CD4-positive, alpha-beta T cell (primary cell): Measurements from ENCODE around the gene MYO9A. TPM values are rescaled to one million over a fixed set of nuclear protein-coding genes. Genes with fewer than 3 reads are reported as not detected.
"Not testable (repeated sequence)": the region's sequence is repeated elsewhere in the genome, so short reads cannot be mapped to it uniquely, and the experiment has no call there.

Experiments
- ATAC-seq: fragments of 200-7000 bp; cut with Tn5 transposase; one replicate; pipeline ENCODE4 v1.10.0; 2022; ENCODE audit warnings: mild to moderate bottlenecking; ENCODE audit not compliant: poor library complexity
- CTCF ChIA-PET: fragments of 350-600 bp; sonication (Branson Sonifier 250); formaldehyde crosslinking; loops from one replicate; lab custom pipeline; 2021; ENCODE audit warnings: antibody characterized with exemption, inconsistent platforms; lab: Charles Lee
- POLR2A ChIA-PET: fragments of 350-600 bp; sonication (Branson Sonifier 250); formaldehyde crosslinking; loops from one replicate; lab custom pipeline; 2021; ENCODE audit warnings: antibody characterized with exemption, inconsistent platforms; lab: Charles Lee
- DNase-seq, 14 experiments: peaks; one replicate each; pipeline ENCODE4 v3.0.0-alpha.2; 2013 to 2020; ENCODE audit warnings: mixed read lengths in 2 of 14
- H3K27ac ChIP-seq, 2 donors: one replicate each; pipeline versions ENCODE4 v1.5.1 to v1.7.0; 2013; ENCODE audit warnings: low read length in 2 of 2, low read depth in 1 of 2, mild to moderate bottlenecking in 1 of 2
- H3K27me3 ChIP-seq, 2 experiments: 1 replicate in 1 of 2; 2 replicates in 1 of 2; pipeline versions ENCODE4 v1.6.1 to v1.7.0; 2013; ENCODE audit warnings: low read length in 2 of 2, control low read depth in 1 of 2, mild to moderate bottlenecking in 1 of 2, moderate library complexity in 1 of 2; ENCODE audit not compliant: insufficient read depth in 2 of 2, control insufficient read depth in 1 of 2
- H3K36me3 ChIP-seq: one replicate; pipeline ENCODE4 v1.6.1; 2013; ENCODE audit warnings: low read length, control low read depth; ENCODE audit not compliant: insufficient read depth
- H3K4me1 ChIP-seq: one replicate; pipeline ENCODE4 v1.6.1; 2013; ENCODE audit warnings: low read length, control low read depth; ENCODE audit not compliant: insufficient read depth
- H3K4me3 ChIP-seq: one replicate; pipeline ENCODE4 v1.5.1; 2013; ENCODE audit warnings: mild to moderate bottlenecking, low read length, moderate library complexity
- H3K9me3 ChIP-seq, 2 experiments: 1 replicate in 1 of 2; 2 replicates in 1 of 2; pipeline versions ENCODE4 v1.6.1 to v1.7.0; 2013; ENCODE audit warnings: low read length in 2 of 2, mild to moderate bottlenecking in 2 of 2, control low read depth in 1 of 2, moderate library complexity in 1 of 2; ENCODE audit not compliant: control insufficient read depth in 1 of 2, insufficient read depth in 1 of 2
- H3K27ac Mint-ChIP-seq: one replicate; pipeline ENCODE4 v1.8.0; 2020; ENCODE audit warnings: mixed read lengths
- H3K27me3 Mint-ChIP-seq: one replicate; pipeline ENCODE4 v1.8.0; 2021; ENCODE audit warnings: mixed read lengths
- H3K36me3 Mint-ChIP-seq: one replicate; pipeline ENCODE4 v1.8.0; 2021; ENCODE audit warnings: low read depth, mixed read lengths
- H3K4me1 Mint-ChIP-seq: one replicate; pipeline ENCODE4 v1.8.0; 2021; ENCODE audit warnings: low read depth, mixed read lengths
- H3K4me3 Mint-ChIP-seq: one replicate; pipeline ENCODE4 v1.8.0; 2020; ENCODE audit warnings: mild to moderate bottlenecking, mixed read lengths
- H3K9me3 Mint-ChIP-seq: one replicate; pipeline ENCODE4 v1.8.0; 2020; ENCODE audit warnings: mixed read lengths
- intact Hi-C, 2 experiments: fragments of 100-400 bp; cut with DNase I in 1 of 2; cut with micrococcal nuclease in 1 of 2; formaldehyde crosslinking; loops; one replicate each; pipeline versions ENCODE4 v1.15.1 to v1.9.0; 2023 to 2025; cut with DNase I, micrococcal nuclease
- total RNA-seq, 174 experiments: library from RNA in 2 of 174; stranded (reverse) in 2 of 174; gene quantifications; one replicate each; pipeline ENCODE4 v1.2.3 and lab custom pipeline; 2021 to 2026
- TF ChIP-seq, protein P1 (sequence below): fragments of 200-600 bp; IDR thresholded peaks from one replicate; pipeline ENCODE4 v1.8.0; 2022; ENCODE audit warnings: antibody characterized with exemption, mild to moderate bottlenecking

MYO9A gene
- total RNA-seq, 2 experiments from 2014 or later = 23.4 to 29.1 TPM

DNA sequence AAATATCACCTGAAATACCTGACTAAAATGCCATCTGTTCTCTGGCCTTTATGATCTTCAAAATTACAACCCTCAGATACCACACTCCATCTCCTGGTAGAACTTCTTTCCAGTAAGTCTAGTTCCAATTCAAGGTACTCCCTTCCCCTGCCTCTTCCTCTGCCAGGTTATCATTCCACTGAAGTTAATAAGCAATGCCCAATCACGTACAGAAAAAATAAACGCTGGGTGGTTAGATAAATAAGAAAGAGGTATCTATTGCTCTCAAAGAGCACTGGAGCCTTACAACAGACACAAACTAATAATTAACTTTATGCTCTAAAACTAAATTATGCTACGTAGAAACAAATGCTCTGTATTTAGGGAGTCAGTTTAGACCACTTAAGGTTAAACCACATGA, 112.5 kb downstream of the MYO9A start:
- no peak overlapping the region for H3K4me3 ChIP-seq
- ChIA-PET POLR2A (no interaction called here), CTCF (no interaction called here)
- intact Hi-C loops = no loop called here
- no peak overlapping the region for H3K27ac ChIP-seq
- no peaks in the 10 kb centered on the region for H3K4me1 ChIP-seq
- TF ChIP-seq, protein P1, sequence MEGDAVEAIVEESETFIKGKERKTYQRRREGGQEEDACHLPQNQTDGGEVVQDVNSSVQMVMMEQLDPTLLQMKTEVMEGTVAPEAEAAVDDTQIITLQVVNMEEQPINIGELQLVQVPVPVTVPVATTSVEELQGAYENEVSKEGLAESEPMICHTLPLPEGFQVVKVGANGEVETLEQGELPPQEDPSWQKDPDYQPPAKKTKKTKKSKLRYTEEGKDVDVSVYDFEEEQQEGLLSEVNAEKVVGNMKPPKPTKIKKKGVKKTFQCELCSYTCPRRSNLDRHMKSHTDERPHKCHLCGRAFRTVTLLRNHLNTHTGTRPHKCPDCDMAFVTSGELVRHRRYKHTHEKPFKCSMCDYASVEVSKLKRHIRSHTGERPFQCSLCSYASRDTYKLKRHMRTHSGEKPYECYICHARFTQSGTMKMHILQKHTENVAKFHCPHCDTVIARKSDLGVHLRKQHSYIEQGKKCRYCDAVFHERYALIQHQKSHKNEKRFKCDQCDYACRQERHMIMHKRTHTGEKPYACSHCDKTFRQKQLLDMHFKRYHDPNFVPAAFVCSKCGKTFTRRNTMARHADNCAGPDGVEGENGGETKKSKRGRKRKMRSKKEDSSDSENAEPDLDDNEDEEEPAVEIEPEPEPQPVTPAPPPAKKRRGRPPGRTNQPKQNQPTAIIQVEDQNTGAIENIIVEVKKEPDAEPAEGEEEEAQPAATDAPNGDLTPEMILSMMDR = no peak
- no peaks in the 10 kb centered on the region for H3K27me3 Mint-ChIP-seq
- no peaks in the 10 kb centered on the region for H3K27me3 ChIP-seq
- no peaks in the 10 kb centered on the region for H3K9me3 ChIP-seq
- no peaks in the 10 kb centered on the region for H3K4me1 Mint-ChIP-seq
- no peak overlapping the region for H3K4me3 Mint-ChIP-seq
- H3K36me3 ChIP-seq = peaks cover 26% of the 10 kb centered on the region
- H3K27ac Mint-ChIP-seq = no peak overlapping the region
- H3K9me3 Mint-ChIP-seq = no peaks in the 10 kb centered on the region
- H3K36me3 Mint-ChIP-seq = peaks cover 56% of the 10 kb centered on the region
- DNase-seq (no peak), ATAC-seq (no peak)

DNA sequence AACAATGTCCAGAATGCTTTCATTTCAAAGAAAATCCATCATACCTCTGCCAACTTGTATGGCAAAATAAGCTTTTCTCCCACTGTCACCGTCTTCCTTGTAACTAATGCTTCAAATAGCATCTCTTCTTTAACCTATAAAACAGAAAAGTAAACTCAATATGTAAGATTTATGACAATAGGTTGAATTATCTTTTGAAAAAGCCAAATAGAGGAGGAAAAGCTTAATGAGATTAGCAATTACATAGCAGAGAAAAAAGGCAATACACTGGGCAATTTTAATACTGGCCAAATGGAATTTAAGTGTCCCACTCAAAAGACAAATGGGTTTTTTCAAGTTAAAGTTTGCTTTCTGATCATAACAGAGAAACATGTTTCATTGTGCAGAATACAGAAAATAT, 118.1 kb downstream of the MYO9A start:
- peaks cover 68% of the 10 kb centered on the region for H3K36me3 Mint-ChIP-seq
- Histone ChIP-seq H3K9me3 (no peaks in the 10 kb centered on the region), H3K27me3 (no peaks in the 10 kb centered on the region), H3K4me1 (no peaks in the 10 kb centered on the region), H3K36me3 (peaks cover 14% of the 10 kb centered on the region), H3K4me3 (no peak overlapping the region), H3K27ac (no peak overlapping the region)
- no peak for DNase-seq
- TF ChIP-seq, protein P1 = no peak
- intact Hi-C loops = no loop called here
- H3K27ac Mint-ChIP-seq = no peak overlapping the region
- H3K4me1 Mint-ChIP-seq = no peaks in the 10 kb centered on the region
- ATAC-seq = no peak
- no peak overlapping the region for H3K4me3 Mint-ChIP-seq
- no peaks in the 10 kb centered on the region for H3K27me3 Mint-ChIP-seq
- peaks cover 2% of the 10 kb centered on the region for H3K9me3 Mint-ChIP-seq
- POLR2A ChIA-PET = no interaction called here
- CTCF ChIA-PET = interaction anchor here (0.5 kb wide), 1 partner anchor 130 kb away, joined by 3 read pairs; no protein-coding TSS in a partner anchor

DNA sequence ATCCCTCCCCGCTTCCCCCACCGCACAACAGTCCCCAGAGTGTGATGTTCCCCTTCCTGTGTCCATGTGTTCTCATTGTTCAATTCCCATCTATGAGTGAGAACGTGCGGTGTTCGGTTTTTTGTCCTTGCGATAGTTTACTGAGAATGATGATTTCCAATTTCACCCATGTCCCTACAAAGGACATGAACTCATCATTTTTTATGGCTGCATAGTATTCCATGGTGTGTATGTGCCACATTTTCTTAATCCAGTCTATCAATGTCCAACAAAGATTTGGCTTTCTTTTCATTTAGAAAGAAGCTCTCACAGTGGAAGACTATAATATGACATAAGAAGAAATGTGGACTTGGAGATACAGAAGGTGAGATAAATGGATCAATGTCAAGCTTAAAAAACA, 119.2 kb downstream of the MYO9A start:
- H3K9me3 Mint-ChIP-seq, POLR2A ChIA-PET, intact Hi-C loops, H3K4me1 Mint-ChIP-seq, H3K27ac Mint-ChIP-seq, ATAC-seq, H3K4me3 Mint-ChIP-seq, H3K27me3 ChIP-seq, H3K27ac ChIP-seq, DNase-seq, CTCF ChIA-PET, H3K27me3 Mint-ChIP-seq, H3K4me3 ChIP-seq, H3K4me1 ChIP-seq, H3K9me3 ChIP-seq: not testable (repeated sequence)
- peaks cover 69% of the 10 kb centered on the region for H3K36me3 Mint-ChIP-seq
- H3K36me3 ChIP-seq = peaks cover 14% of the 10 kb centered on the region

DNA sequence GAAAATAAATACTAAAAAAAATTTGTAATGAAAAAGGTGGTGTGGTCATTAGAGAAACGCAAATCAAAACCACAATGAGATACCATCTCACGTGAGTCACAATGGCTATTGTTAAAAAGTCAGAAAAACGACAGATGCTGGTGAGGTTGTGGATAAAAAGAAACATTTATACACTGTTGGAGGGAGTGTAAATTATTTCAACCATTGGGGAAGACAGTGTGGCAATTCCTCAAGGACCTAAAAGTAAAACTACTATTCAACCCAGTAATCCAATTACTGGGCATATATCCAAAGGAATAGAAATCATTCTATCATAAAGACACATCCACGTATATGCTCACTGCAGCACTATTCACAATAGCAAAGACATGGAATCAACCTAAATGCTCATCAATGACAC, 120.3 kb downstream of the MYO9A start:
- Mint-ChIP-seq H3K27me3 (no peaks in the 10 kb centered on the region), H3K9me3 (peaks cover 2% of the 10 kb centered on the region), H3K4me3 (no peak overlapping the region), H3K4me1 (no peaks in the 10 kb centered on the region), H3K27ac (no peak overlapping the region), H3K36me3 (peaks cover 66% of the 10 kb centered on the region)
- no peak overlapping the region for H3K27ac ChIP-seq
- no peak for ATAC-seq
- H3K4me1 ChIP-seq = no peaks in the 10 kb centered on the region
- TF ChIP-seq, protein P1 = no peak
- H3K9me3 ChIP-seq = no peaks in the 10 kb centered on the region
- DNase-seq = no peak
- ChIA-PET CTCF (no interaction called here), POLR2A (no interaction called here)
- no peaks in the 10 kb centered on the region for H3K27me3 ChIP-seq
- H3K36me3 ChIP-seq = peaks cover 14% of the 10 kb centered on the region
- no peak overlapping the region for H3K4me3 ChIP-seq
- intact Hi-C loops = no loop called here
